Adrenal gland (tissue), 5 donors: ENCODE data around the gene MGMT.

Source experiments
- CTCF ChIP-seq, 6 experiments: fragments of 450-650 bp in 4 of 6; fragments of 200-600 bp in 2 of 6; sonication (generic) in 1 of 6; IDR thresholded peaks; 1 replicate in 5 of 6; 2 replicates in 1 of 6; pipeline versions ENCODE4 v1.5.1 to v1.8.0; 2016 to 2021; ENCODE audit warnings: antibody characterized with exemption in 6 of 6, mild to moderate bottlenecking in 2 of 6, moderate library complexity in 1 of 6
- POLR2A ChIP-seq, 2 donors: fragments of 450-650 bp; IDR thresholded peaks; one replicate each; pipeline ENCODE4 v1.6.1; 2017; ENCODE audit warnings: antibody characterized with exemption in 2 of 2, mild to moderate bottlenecking in 2 of 2, moderate library complexity in 1 of 2
- donor health status: DM: no; HTN: no; CAD: no.

GRCh38 chr10:129715805-129716204, 248.8 kb downstream of the MGMT start:
- no peak for TF ChIP-seq CTCF (IDR thresholded peaks at IDR 0.05)
- TF ChIP-seq POLR2A (IDR thresholded peaks at IDR 0.05), result no peak
